PC-9 (cell line): ENCODE data around the gene PWP1. TPM values are rescaled to one million over a fixed set of nuclear protein-coding genes. Genes with fewer than 3 reads are reported as not detected.

Experiments used
- BruUV-seq: library from RNA; stranded (reverse); fragments of 400-500 nt; replicated peaks from 2 replicates; lab custom pipeline; 2021; lab: Mats Ljungman, UMichigan
- CTCF ChIA-PET: fragments of 300-600 bp; sonication (Branson Sonifier 250); formaldehyde crosslinking; loops from one replicate; lab custom pipeline; 2022; ENCODE audit warnings: antibody characterized with exemption; lab: Charles Lee
- POLR2A ChIA-PET: fragments of 300-600 bp; sonication (Branson Sonifier 250); formaldehyde crosslinking; loops from one replicate; lab custom pipeline; 2022; ENCODE audit warnings: antibody characterized with exemption; ENCODE audit not compliant: unreplicated experiment; lab: Charles Lee
- DNase-seq, 2 experiments: peaks; one replicate each; pipeline versions ENCODE4 v3.0.0 to v3.0.0-alpha.2; 2015 to 2022; ENCODE audit warnings: mixed read lengths in 1 of 2
- H2AFZ ChIP-seq: fragments of 200-600 bp; sonication (generic); 2 replicates; pipeline ENCODE4 v1.8.1; 2017; ENCODE audit warnings: antibody characterized with exemption
- H3F3A ChIP-seq: fragments of 200-600 bp; sonication (generic); 2 replicates; pipeline ENCODE4 v1.8.1; 2017; ENCODE audit warnings: antibody characterized with exemption, mild to moderate bottlenecking, low read depth; ENCODE audit not compliant: insufficient read depth
- H3K27ac ChIP-seq: fragments of 200-600 bp; sonication (generic); 2 replicates; pipeline ENCODE4 v1.6.1; 2016; ENCODE audit warnings: mixed run types
- H3K27me3 ChIP-seq: fragments of 200-600 bp; sonication (generic); 2 replicates; pipeline ENCODE4 v1.6.1; 2016; ENCODE audit warnings: low read depth, mixed run types; ENCODE audit not compliant: insufficient read depth
- H3K36me3 ChIP-seq: fragments of 200-600 bp; sonication (generic); 2 replicates; pipeline ENCODE4 v1.6.1; 2016; ENCODE audit warnings: low read depth, mixed run types
- H3K4me1 ChIP-seq: fragments of 200-600 bp; sonication (generic); replicated peaks from 2 replicates; pipeline ENCODE4 v1.6.1; 2016; ENCODE audit warnings: mixed run types; ENCODE audit not compliant: insufficient read depth
- H3K4me2 ChIP-seq: fragments of 200-600 bp; sonication (generic); 2 replicates; pipeline ENCODE4 v1.6.1; 2017; ENCODE audit warnings: mixed run types
- H3K4me3 ChIP-seq: fragments of 200-600 bp; sonication (generic); 2 replicates; pipeline ENCODE4 v1.6.1; 2016; ENCODE audit warnings: mixed run types
- H3K79me2 ChIP-seq: fragments of 200-600 bp; sonication (generic); 2 replicates; pipeline ENCODE4 v1.6.1; 2017; ENCODE audit warnings: low read depth, mixed run types
- H3K9me2 ChIP-seq: fragments of 200-600 bp; sonication (generic); 2 replicates; pipeline ENCODE4 v1.8.1; 2017; ENCODE audit warnings: mild to moderate bottlenecking; ENCODE audit not compliant: insufficient read depth
- H3K9me3 ChIP-seq: fragments of 200-600 bp; sonication (generic); 2 replicates; pipeline ENCODE4 v1.8.1; 2016; ENCODE audit warnings: low read depth; ENCODE audit not compliant: insufficient read depth
- H4K20me1 ChIP-seq: fragments of 200-600 bp; sonication (generic); 2 replicates; pipeline ENCODE4 v1.8.1; 2017; ENCODE audit not compliant: insufficient read depth
- CTCF ChIP-seq: fragments of 200-600 bp; sonication (generic); conservative IDR thresholded peaks from 2 replicates; pipeline ENCODE4 v1.6.1; 2017; ENCODE audit warnings: mixed run types, antibody characterized with exemption, mild to moderate bottlenecking, moderate library complexity
- EZH2 ChIP-seq: fragments of 200-600 bp; sonication (generic); IDR thresholded peaks from 2 replicates; pipeline ENCODE4 v1.8.0; 2017; ENCODE audit warnings: antibody characterized with exemption, low read depth
- intact Hi-C: fragments of 100-400 bp; cut with micrococcal nuclease; formaldehyde crosslinking; loops from one replicate; pipeline ENCODE4 v1.10.0; 2022; ENCODE audit not compliant: unreplicated experiment
- total RNA-seq: library from RNA; stranded (reverse); gene quantifications from 2 replicates; pipeline ENCODE4 v1.2.3, GENCODE V29; 2021

Gene PWP1
- total RNA-seq, 1 experiment from 2014 or later: 44.1 TPM

GRCh38 chr12:107660861-107661415, 24.7 kb upstream of the PWP1 start:
- H3F3A ChIP-seq: no peaks in the 10 kb centered on the region
- no peak overlapping the region for H3K4me3 ChIP-seq
- H2AFZ ChIP-seq: no peak overlapping the region
- no peaks in the 10 kb centered on the region for H3K27me3 ChIP-seq
- TF ChIP-seq EZH2 (no peak), CTCF (no peak)
- H3K36me3 ChIP-seq: no peaks in the 10 kb centered on the region
- no peaks in the 10 kb centered on the region for H3K4me1 ChIP-seq
- BruUV-seq: TSS peak; percentile 45
- ChIA-PET POLR2A (no interaction called here), CTCF (no interaction called here)
- H3K9me3 ChIP-seq: no peaks in the 10 kb centered on the region
- H4K20me1 ChIP-seq: no peaks in the 10 kb centered on the region
- H3K79me2 ChIP-seq: no peaks in the 10 kb centered on the region
- intact Hi-C loops: no loop called here
- H3K4me2 ChIP-seq: no peak overlapping the region
- no peaks in the 10 kb centered on the region for H3K9me2 ChIP-seq
- DNase-seq: no peak
- no peak overlapping the region for H3K27ac ChIP-seq

GRCh38 chr12:107661830-107662229, 23.8 kb upstream of the PWP1 start:
- no peak overlapping the region for H3K4me2 ChIP-seq
- no TSS peak for BruUV-seq
- H3F3A ChIP-seq: no peaks in the 10 kb centered on the region
- DNase-seq: no peak
- no peak overlapping the region for H2AFZ ChIP-seq
- CTCF ChIA-PET: no interaction called here
- no peak overlapping the region for H3K27ac ChIP-seq
- POLR2A ChIA-PET: no interaction called here
- no peaks in the 10 kb centered on the region for H3K79me2 ChIP-seq
- no peak overlapping the region for H3K4me3 ChIP-seq
- H3K9me2 ChIP-seq: no peaks in the 10 kb centered on the region
- no peaks in the 10 kb centered on the region for H3K27me3 ChIP-seq
- no peaks in the 10 kb centered on the region for H3K9me3 ChIP-seq
- no peaks in the 10 kb centered on the region for H3K4me1 ChIP-seq
- no peaks in the 10 kb centered on the region for H4K20me1 ChIP-seq
- no peaks in the 10 kb centered on the region for H3K36me3 ChIP-seq
- intact Hi-C loops: no loop called here
- TF ChIP-seq CTCF (no peak), EZH2 (no peak)

- no peaks in the 10 kb centered on the region for H3F3A ChIP-seq
- no peak for TF ChIP-seq CTCF
- TF ChIP-seq EZH2: no peak
- CTCF ChIA-PET: no interaction called here
- H2AFZ ChIP-seq: no peak overlapping the region
- no peaks in the 10 kb centered on the region for H3K27me3 ChIP-seq
- H3K9me3 ChIP-seq: no peaks in the 10 kb centered on the region
- H3K79me2 ChIP-seq: no peaks in the 10 kb centered on the region
- no peak overlapping the region for H3K4me2 ChIP-seq
- DNase-seq: no peak
- H3K4me1 ChIP-seq: no peaks in the 10 kb centered on the region
- BruUV-seq: no TSS peak
- no peak overlapping the region for H3K27ac ChIP-seq
- intact Hi-C loops: no loop called here
- no peaks in the 10 kb centered on the region for H4K20me1 ChIP-seq
- no peak overlapping the region for H3K4me3 ChIP-seq
- H3K36me3 ChIP-seq: no peaks in the 10 kb centered on the region
- H3K9me2 ChIP-seq: no peaks in the 10 kb centered on the region
- POLR2A ChIA-PET: no interaction called here
Observed at GRCh38 chr12:107662484-107662883, 23.1 kb upstream of the PWP1 start.
